Psoas muscle (tissue), 8 donors: Measurements from ENCODE around the gene SULT1C2. TPM values are rescaled to one million over a fixed set of nuclear protein-coding genes. Genes with fewer than 3 reads are reported as not detected.

ENCODE experiments used
- ATAC-seq, 4 donors: fragments of 200-7000 bp; cut with Tn5 transposase; one replicate each; pipeline ENCODE4 v1.9.1; 2020; ENCODE audit warnings: moderate library complexity in 3 of 4, mild to moderate bottlenecking in 2 of 4
- DNase-seq, 2 donors: peaks; one replicate each; pipeline ENCODE4 v3.0.0-alpha.2; 2020
- H3K27ac ChIP-seq: fragments of 200-600 bp; one replicate; pipeline ENCODE4 v1.8.0; 2022
- H3K27me3 ChIP-seq, 3 donors: fragments of 200-600 bp in 1 of 3; one replicate each; pipeline versions ENCODE4 v1.6.1 to v1.8.0; 2013 to 2022; ENCODE audit warnings: low read length in 2 of 3, mild to moderate bottlenecking in 2 of 3, moderate library complexity in 1 of 3; ENCODE audit not compliant: insufficient read depth in 3 of 3
- H3K36me3 ChIP-seq, 2 donors: fragments of 200-600 bp in 1 of 2; one replicate each; pipeline versions ENCODE4 v1.6.1 to v1.8.0; 2013 to 2022; ENCODE audit warnings: low read depth in 1 of 2, mild to moderate bottlenecking in 1 of 2, moderate library complexity in 1 of 2; ENCODE audit not compliant: insufficient read depth in 1 of 2
- H3K4me1 ChIP-seq: fragments of 200-600 bp; one replicate; pipeline ENCODE4 v1.8.0; 2022
- H3K4me3 ChIP-seq: fragments of 200-600 bp; one replicate; pipeline ENCODE4 v1.8.0; 2022; ENCODE audit warnings: mild to moderate bottlenecking
- H3K9me3 ChIP-seq: fragments of 200-600 bp; one replicate; pipeline ENCODE4 v1.8.0; 2022
- WGBS, 3 donors: extraction: QIAGEN DNeasy Blood & Tissue Kit; methylation state at CpG; one replicate each; pipeline versions ENCODE4 v1.1.6 to v1.1.7; 2013; 5-methylcytosine and 5-hydroxymethylcytosine counted together
- intact Hi-C, 2 donors: fragments of 100-400 bp; cut with DNase I; formaldehyde crosslinking; loops; one replicate each; pipeline versions ENCODE4 v1.11.0 to v1.14.2; 2022
- polyA plus RNA-seq, 3 donors: library from polyadenylated mRNA; stranded (reverse); fragments of 200-250 nt; gene quantifications; one replicate each; pipeline ENCODE4 v1.2.3, GENCODE V29; 2013
- total RNA-seq, 4 donors: library from RNA; stranded (reverse); fragmentation: NEBNext Ultra II Directional in 2 of 4; extraction: Animal tissue kit (Norgen Biotek cat#: 25700) in 2 of 4; gene quantifications; one replicate each; pipeline versions ENCODE4 v1.2.1 to v1.2.4, GENCODE V29; 2021 to 2023
- TF ChIP-seq, protein P1 (sequence below): fragments of 200-600 bp; IDR thresholded peaks from one replicate; pipeline ENCODE4 v1.8.0; 2022; ENCODE audit warnings: antibody characterized with exemption
- donor health status: healthy with polysubstance abuse.
- donor health status: DM: no; HTN: no; CAD: no; lungs with moderate emphysema.
- donor health status: Bipolar disorder and iron deficiency.
- donor health status: healthy.
- donor health status: DM: yes; HTN: yes; CAD: no.
- donor health status: DM: no; HTN: no; CAD: no.
- donor health status: DM: no; HTN: no; CAD: no.
- donor health status: DM: yes; HTN: yes; CAD: no.

SULT1C2 gene
- total and polyA plus RNA-seq, 7 donors: 0.12 to 0.13 TPM; not detected in 5

- WGBS, 3 donors: 58 to 62% (median 59%) methylated on average over 13 of the region's 13 CpGs
- intact Hi-C loops: no loop called here
- TF ChIP-seq, protein P1, sequence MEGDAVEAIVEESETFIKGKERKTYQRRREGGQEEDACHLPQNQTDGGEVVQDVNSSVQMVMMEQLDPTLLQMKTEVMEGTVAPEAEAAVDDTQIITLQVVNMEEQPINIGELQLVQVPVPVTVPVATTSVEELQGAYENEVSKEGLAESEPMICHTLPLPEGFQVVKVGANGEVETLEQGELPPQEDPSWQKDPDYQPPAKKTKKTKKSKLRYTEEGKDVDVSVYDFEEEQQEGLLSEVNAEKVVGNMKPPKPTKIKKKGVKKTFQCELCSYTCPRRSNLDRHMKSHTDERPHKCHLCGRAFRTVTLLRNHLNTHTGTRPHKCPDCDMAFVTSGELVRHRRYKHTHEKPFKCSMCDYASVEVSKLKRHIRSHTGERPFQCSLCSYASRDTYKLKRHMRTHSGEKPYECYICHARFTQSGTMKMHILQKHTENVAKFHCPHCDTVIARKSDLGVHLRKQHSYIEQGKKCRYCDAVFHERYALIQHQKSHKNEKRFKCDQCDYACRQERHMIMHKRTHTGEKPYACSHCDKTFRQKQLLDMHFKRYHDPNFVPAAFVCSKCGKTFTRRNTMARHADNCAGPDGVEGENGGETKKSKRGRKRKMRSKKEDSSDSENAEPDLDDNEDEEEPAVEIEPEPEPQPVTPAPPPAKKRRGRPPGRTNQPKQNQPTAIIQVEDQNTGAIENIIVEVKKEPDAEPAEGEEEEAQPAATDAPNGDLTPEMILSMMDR: no peak
- H3K27ac ChIP-seq: no peak overlapping the region
- H3K27me3 ChIP-seq: no peaks in the 10 kb centered on the region
- DNase-seq (no peak), ATAC-seq (no peak)
- no peaks in the 10 kb centered on the region for H3K4me1 ChIP-seq
- no peaks in the 10 kb centered on the region for H3K9me3 ChIP-seq
- H3K36me3 ChIP-seq: no peaks in the 10 kb centered on the region
- H3K4me3 ChIP-seq: no peak overlapping the region
Measured at GRCh38 chr2:108316461-108317258, 28.0 kb downstream of the SULT1C2 start.

- Histone ChIP-seq H3K4me3 (no peak overlapping the region), H3K27ac (no peak overlapping the region), H3K36me3 (no peaks in the 10 kb centered on the region), H3K9me3 (no peaks in the 10 kb centered on the region), H3K4me1 (no peaks in the 10 kb centered on the region), H3K27me3 (no peaks in the 10 kb centered on the region)
- ATAC-seq (no peak), DNase-seq (no peak)
- TF ChIP-seq, protein P1: no peak
- intact Hi-C loops: no loop called here
- WGBS, 3 donors: 78 to 91% (median 89%) methylated on average over 6 of the region's 6 CpGs
Measured at GRCh38 chr2:108320326-108320922, 31.7 kb downstream of the SULT1C2 start.

GRCh38 chr2:108323619-108324018 lies 34.9 kb downstream of the SULT1C2 start:
- TF ChIP-seq, protein P1: no peak
- ATAC-seq: no peak
- WGBS, 3 donors: 89 to 94% (median 92%) methylated on average over 5 of the region's 5 CpGs

GRCh38 chr2:108324531-108325255 lies 36.0 kb downstream of the SULT1C2 start:
- ATAC-seq (no peak), DNase-seq (no peak)
- WGBS, 3 donors: 74 to 82% (median 81%) methylated on average over 2 of the region's 2 CpGs
- H3K4me3 ChIP-seq: no peak overlapping the region
- no peaks in the 10 kb centered on the region for H3K9me3 ChIP-seq
- no peaks in the 10 kb centered on the region for H3K27me3 ChIP-seq
- TF ChIP-seq, protein P1: no peak
- no peak overlapping the region for H3K27ac ChIP-seq
- H3K36me3 ChIP-seq: no peaks in the 10 kb centered on the region
- intact Hi-C loops: no loop called here
- no peaks in the 10 kb centered on the region for H3K4me1 ChIP-seq

More at GRCh38 chr2:108323619-108324018, 34.9 kb downstream of the SULT1C2 start:
- no peaks in the 10 kb centered on the region for H3K9me3 ChIP-seq
- H3K36me3 ChIP-seq: no peaks in the 10 kb centered on the region
- H3K27ac ChIP-seq: no peak overlapping the region
- H3K27me3 ChIP-seq: no peaks in the 10 kb centered on the region
- intact Hi-C loops: no loop called here
- no peak overlapping the region for H3K4me3 ChIP-seq
- no peak for DNase-seq
- no peaks in the 10 kb centered on the region for H3K4me1 ChIP-seq
